H1 (cell line): ENCODE measurements around the gene CRTC1. TPM values are rescaled to one million over a fixed set of nuclear protein-coding genes. Genes with fewer than 3 reads are reported as not detected.

Source experiments
- ASH2L ChIP-seq: fragments of 200-600, 300-600 bp; sonication (generic); IDR thresholded peaks from one replicate; pipeline ENCODE4 v1.7.1; 2017; ENCODE audit warnings: low read length
- BCL11A ChIP-seq, 2 experiments: IDR thresholded peaks; one replicate each; pipeline ENCODE4 v1.6.1; 2011; ENCODE audit warnings: low read depth in 2 of 2, low read length in 2 of 2, mild to moderate bottlenecking in 2 of 2
- EP300 ChIP-seq, 2 experiments: IDR thresholded peaks; 1 replicate in 1 of 2; 2 replicates in 1 of 2; pipeline ENCODE4 v1.6.1; 2011 to 2012; ENCODE audit warnings: low read depth in 2 of 2, low read length in 2 of 2, mild to moderate bottlenecking in 2 of 2, borderline replicate concordance in 1 of 2, inconsistent platforms in 1 of 2, moderate library complexity in 1 of 2
- NRF1 ChIP-seq: IDR thresholded peaks from 2 replicates; pipeline ENCODE4 v1.6.1; 2011; ENCODE audit warnings: mild to moderate bottlenecking, low read depth, low read length, improper control_type of control experiment
- POLR2A ChIP-seq, 2 experiments: IDR thresholded peaks; 1 replicate in 1 of 2; 2 replicates in 1 of 2; pipeline ENCODE4 v1.6.1; 2011; ENCODE audit warnings: low read depth in 2 of 2, low read length in 2 of 2, mild to moderate bottlenecking in 2 of 2; ENCODE audit errors: control extremely low read depth in 1 of 2
- RFX5 ChIP-seq: IDR thresholded peaks from 2 replicates; pipeline ENCODE4 v1.6.1; 2011; ENCODE audit warnings: low read depth, low read length, improper control_type of control experiment, borderline replicate concordance
- TAF1 ChIP-seq: IDR thresholded peaks from 2 replicates; pipeline ENCODE4 v1.6.1; 2011; ENCODE audit warnings: mild to moderate bottlenecking, low read depth, low read length
- polyA plus RNA-seq, 7 experiments: library from polyadenylated mRNA; depleted of rRNA in 3 of 7; stranded (reverse) in 5 of 7; unstranded in 2 of 7; fragments of >200 nt in 5 of 7; fragments of 200-250 nt in 2 of 7; gene quantifications; 1 replicate in 5 of 7; 2 replicates in 1 of 7; 4 replicates in 1 of 7; pipeline versions ENCODE4 v1.2.1 to v1.2.3, GENCODE V29; 2011 to 2013; ENCODE audit warnings: missing spikeins in 2 of 7, mixed read lengths in 2 of 7
- total RNA-seq: library from RNA; stranded (reverse); fragmentation: NEBNext Ultra II Directional; extraction: Animal tissue kit (Norgen Biotek cat#: 25700); gene quantifications from 2 replicates; pipeline ENCODE4 v1.2.1, GENCODE V29; 2021

CRTC1 gene
- total and polyA plus RNA-seq, 2 of the 8 experiments (the other 6 are each of a cell fraction or from before 2014, with no cell fraction given), result 2.9 to 8.5 TPM

DNA sequence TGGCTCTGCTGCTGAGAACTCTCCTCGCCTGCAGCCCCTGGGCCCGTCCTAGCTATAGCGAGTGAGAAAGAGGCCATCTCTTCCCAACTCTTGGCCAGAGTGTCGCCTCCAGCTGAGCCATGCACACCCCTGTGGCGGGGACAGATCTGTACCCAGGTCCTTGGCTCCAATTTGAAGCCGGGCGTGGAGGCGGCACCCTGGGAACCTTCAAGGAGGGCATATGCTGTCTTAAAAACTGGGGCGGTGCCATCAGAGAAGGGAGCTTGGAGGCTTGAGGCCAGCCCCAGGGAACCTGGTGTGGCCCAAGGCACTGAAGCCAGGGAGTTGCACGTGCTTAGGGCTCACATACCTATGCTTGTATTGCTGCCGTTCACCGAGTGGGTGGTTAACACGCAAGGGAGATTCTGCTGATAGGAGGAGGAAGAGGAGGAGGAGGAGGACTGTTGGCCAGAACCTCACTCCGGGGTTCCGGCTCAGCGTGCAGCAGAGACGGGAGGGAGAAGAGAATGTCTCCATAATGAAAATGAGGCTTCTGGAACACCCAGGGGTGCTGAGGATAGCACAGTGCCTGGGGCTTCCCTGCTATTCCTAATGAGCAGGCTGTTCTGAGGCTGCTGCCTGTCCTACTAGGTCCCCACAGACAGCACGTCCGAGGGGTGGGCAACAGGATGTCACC is 67.0 kb downstream of the CRTC1 start (continued):
- TF ChIP-seq NRF1, result no peak
- no peak for TF ChIP-seq RFX5
- TF ChIP-seq POLR2A (IDR thresholded peaks at IDR 0.05; ENCODE audit: control extremely low read depth in 1 of 2, low read depth in 2 of 2, low read length in 2 of 2), result no peak
- TF ChIP-seq TAF1, result no peak
- TF ChIP-seq BCL11A (IDR thresholded peaks at IDR 0.05; ENCODE audit: low read depth in 2 of 2, low read length in 2 of 2), result no peak
- no peak for TF ChIP-seq EP300 (IDR thresholded peaks at IDR 0.05; ENCODE audit: borderline replicate concordance in 1 of 2, low read depth in 2 of 2, low read length in 2 of 2)
- no peak for TF ChIP-seq ASH2L
- TF ChIP-seq, all 59 proteins: peak for 0
